Heart left ventricle (tissue), 16 donors: Measurements from ENCODE around the gene SDE2. TPM values are rescaled to one million over a fixed set of nuclear protein-coding genes. Genes with fewer than 3 reads are reported as not detected.

Experiments used
- ATAC-seq, 4 donors: fragments of 200-7000 bp; cut with Tn5 transposase; one replicate each; pipeline ENCODE4 v1.9.1; 2020 to 2022; ENCODE audit warnings: moderate library complexity in 4 of 4, mild to moderate bottlenecking in 3 of 4, moderate number of reproducible peaks in 1 of 4
- DNase-seq, 5 donors: peaks; one replicate each; pipeline ENCODE4 v3.0.0-alpha.2; 2020
- H3K27ac ChIP-seq, 12 donors: fragments of 200-600 bp; sonication (generic) in 4 of 12; one replicate each; pipeline versions ENCODE4 v1.5.0 to v1.8.0; 2016 to 2022; ENCODE audit warnings: mild to moderate bottlenecking in 2 of 12
- H3K27me3 ChIP-seq, 9 donors: fragments of 200-600 bp; sonication (generic) in 2 of 9; one replicate each; pipeline versions ENCODE4 v1.5.1 to v1.8.0; 2016 to 2022; ENCODE audit warnings: mild to moderate bottlenecking in 3 of 9
- H3K36me3 ChIP-seq, 9 donors: fragments of 200-600 bp; sonication (generic) in 2 of 9; one replicate each; pipeline versions ENCODE4 v1.5.0 to v1.8.0; 2018 to 2022; ENCODE audit warnings: mild to moderate bottlenecking in 2 of 9
- H3K4me1 ChIP-seq, 12 donors: fragments of 200-600 bp; sonication (generic) in 4 of 12; one replicate each; pipeline versions ENCODE4 v1.5.0 to v1.8.0; 2016 to 2022; ENCODE audit warnings: mild to moderate bottlenecking in 3 of 12
- H3K4me3 ChIP-seq, 12 donors: fragments of 200-600 bp; sonication (generic) in 4 of 12; one replicate each; pipeline versions ENCODE4 v1.5.0 to v1.8.0; 2017 to 2022; ENCODE audit warnings: mild to moderate bottlenecking in 9 of 12, moderate library complexity in 4 of 12
- H3K9me3 ChIP-seq, 12 donors: fragments of 200-600 bp; sonication (generic) in 4 of 12; one replicate each; pipeline versions ENCODE4 v1.5.0 to v1.8.0; 2016 to 2022; ENCODE audit warnings: mild to moderate bottlenecking in 1 of 12
- CTCF ChIP-seq, 12 donors: fragments of 200-600 bp; sonication (generic) in 4 of 12; IDR thresholded peaks; one replicate each; pipeline versions ENCODE4 v1.5.0 to v1.8.0; 2018 to 2022; ENCODE audit warnings: antibody characterized with exemption in 12 of 12, mild to moderate bottlenecking in 5 of 12
- POLR2A ChIP-seq, 2 donors: fragments of 450-650 bp; IDR thresholded peaks; one replicate each; pipeline ENCODE4 v1.6.1; 2017; ENCODE audit warnings: antibody characterized with exemption in 2 of 2, mild to moderate bottlenecking in 2 of 2, moderate library complexity in 2 of 2
- WGBS, 4 donors: extraction: QIAGEN DNeasy Blood & Tissue Kit in 2 of 4; methylation state at CpG; one replicate each; pipeline versions ENCODE4 v1.1.5 to v1.1.7; 2013 to 2018; 5-methylcytosine and 5-hydroxymethylcytosine counted together
- intact Hi-C, 10 donors: fragments of 100-400 bp; cut with DNase I; formaldehyde crosslinking; loops; one replicate each; pipeline versions ENCODE4 v1.11.1 to v1.14.2; 2022
- long read RNA-seq, 3 donors: library from polyadenylated mRNA; unstranded; transcript quantifications; one replicate each; pipeline ENCODE4 v2.0.0, GENCODE V29; 2020 to 2021
- polyA plus RNA-seq, 2 donors: library from polyadenylated mRNA; stranded (reverse); fragments of 200-250 nt; gene quantifications; one replicate each; pipeline ENCODE4 v1.2.3, GENCODE V29; 2013
- total RNA-seq, 9 donors: library from RNA; depleted of rRNA in 2 of 9; stranded (reverse); fragments of >200 nt in 2 of 9; fragmentation: NEBNext Ultra II Directional in 3 of 9; extraction: Animal tissue kit (Norgen Biotek cat#: 25700) in 3 of 9; gene quantifications; one replicate each; pipeline versions ENCODE4 v1.1.0 to v1.2.4, GENCODE V29; 2016 to 2023
- donor health status: ischemic (EF 13 %, LVEDD 7.1; RV severe dilation, severe dysfunction).
- donor health status: healthy with polysubstance abuse.
- donor health status: DM: no; HTN: yes; CAD: no.
- donor health status: DM: no; HTN: no; CAD: no.
- donor health status: ischemic (EF 25% LVEDD 6.9; RV normal size, moderate dysfunction).
- donor health status: ischemic (EF 25% LVEDD 5.7; RV mildly dilated, moderate dysfunction).
- donor health status: healthy.
- donor health status: DM: yes; HTN: yes; CAD: no.
- donor health status: ischemic (EF 35%, LVEDD 5.7; RV mildly dilated, moderate dysfunction).
- donor health status: nonischemic (EF 11% LVEDD 7.7; RV severe dilation, severe dysfunction).
- donor health status: DM: yes; HTN: yes; CAD: no.
- donor health status: PGD.
- donor health status: ischemic (EF 29% LVEDD 5.4; RV normal size, mild dysfunction).
- donor health status: nonischemic (EF 23%, LVEDD 6.1; RV moderate dilation, normal function).

SDE2 gene
- total RNA-seq (10 to 100 TPM in 8 of 9 donors, 1 to 10 TPM in 1; 9.3 to 16.4 (median 12.6) TPM), polyA plus RNA-seq (10 to 100 TPM in 1 of 2 donors, 1 to 10 TPM in 1; 3.7 to 12.8 TPM)
- long read RNA-seq, donor 1, transcript SDE2-201 (7 exons, 3,975 nt): major isoform, 9 of 11 reads
- long read RNA-seq, donor 1, partial matches to known transcripts: 0 of 11 reads
- long read RNA-seq, donor 1, other reads (novel, unspliced or antisense): 2 of 11 reads
- long read RNA-seq, donor 2, transcript SDE2-201 (7 exons, 3,975 nt): major isoform, 30 of 33 reads
- long read RNA-seq, donor 2, partial matches to known transcripts: 2 of 33 reads
- long read RNA-seq, donor 2, other reads (novel, unspliced or antisense): 1 of 33 reads
- long read RNA-seq, donor 3, transcript SDE2-201 (7 exons, 3,975 nt): major isoform, 15 of 20 reads
- long read RNA-seq, donor 3, partial matches to known transcripts: 4 of 20 reads
- long read RNA-seq, donor 3, other reads (novel, unspliced or antisense): 1 of 20 reads

- peak in 2 of 12 donors; percentile 17 to 40 for TF ChIP-seq CTCF (IDR thresholded peaks at IDR 0.05)
- peak; percentile 24 to 95 for TF ChIP-seq POLR2A (IDR thresholded peaks at IDR 0.05)
- ATAC-seq (peak; percentile 96 to 98 (median 97)), DNase-seq (peak; percentile 100)
- peaks cover 4 to 70% (median 45%) of the 10 kb centered on the region in 12 donors for H3K4me1 ChIP-seq
- no peaks in the 10 kb centered on the region for H3K9me3 ChIP-seq
- peak within 1 kb of the TSS; percentile 84 to 99 (median 96) for H3K27ac ChIP-seq
- intact Hi-C loops: loop anchor here (1.0 to 10.0 kb wide), 8 partner anchors 63 to 123 kb away; partner anchors contain the start of gene H3-3A (in 5 of the 10)
- H3K4me3 ChIP-seq: peak within 1 kb of the TSS; percentile 77 to 94 (median 86)
- no peaks in the 10 kb centered on the region for H3K27me3 ChIP-seq
- peaks cover 0 to 32% (median 11%) of the 10 kb centered on the region in 9 donors for H3K36me3 ChIP-seq
- 0 to 1% (median 1%) methylated on average over 45 to 53 of the region's 53 CpGs for WGBS, 4 donors
Measured at GRCh38 chr1:225999227-225999911, at the start of gene SDE2. TSS of gene SDE2 (minus strand) at chr1:225999343. CDS start at chr1:225999312, 31 bp downstream.

DNA sequence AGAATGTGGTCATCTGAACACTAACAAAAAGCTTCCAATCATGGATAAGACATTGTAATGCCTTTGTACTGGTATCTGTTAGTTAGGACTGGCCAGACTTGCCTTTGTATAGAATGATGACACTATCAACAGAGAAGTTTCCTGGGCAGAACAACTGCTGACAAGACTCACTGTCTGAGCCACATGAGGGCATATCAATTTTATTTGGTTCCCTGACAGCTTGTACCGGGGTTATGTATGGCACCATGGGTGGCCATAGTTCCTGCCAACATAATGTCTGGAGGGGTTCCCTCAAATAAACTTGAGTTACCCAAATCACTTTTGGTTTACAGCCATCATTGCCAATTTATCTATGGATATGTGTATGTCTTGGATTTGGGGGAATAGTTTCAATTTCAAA is 49.7 kb upstream of the SDE2 start:
- H3K36me3 ChIP-seq: peaks cover 0 to 6% (median 0%) of the 10 kb centered on the region in 9 donors
- DNase-seq (no peak), ATAC-seq (no peak)
- 88 to 95% (median 90%) methylated on average over 1 of the region's 1 CpG for WGBS, 4 donors
- no peak overlapping the region for H3K4me3 ChIP-seq
- peaks cover 0 to 19% (median 0%) of the 10 kb centered on the region in 12 donors for H3K4me1 ChIP-seq
- intact Hi-C loops: no loop called here
- H3K27ac ChIP-seq: no peak overlapping the region
- no peaks in the 10 kb centered on the region for H3K9me3 ChIP-seq
- H3K27me3 ChIP-seq: no peaks in the 10 kb centered on the region
- TF ChIP-seq POLR2A (IDR thresholded peaks at IDR 0.05): no peak
- TF ChIP-seq CTCF (IDR thresholded peaks at IDR 0.05): no peak

- intact Hi-C loops: no loop called here
- TF ChIP-seq CTCF (IDR thresholded peaks at IDR 0.05): no peak
- TF ChIP-seq POLR2A (IDR thresholded peaks at IDR 0.05): no peak
- Histone ChIP-seq H3K36me3 (peaks cover 0 to 6% (median 0%) of the 10 kb centered on the region in 9 donors), H3K4me3 (no peak overlapping the region), H3K27ac (no peak overlapping the region), H3K9me3 (no peaks in the 10 kb centered on the region), H3K4me1 (peaks cover 0 to 33% (median 0%) of the 10 kb centered on the region in 12 donors), H3K27me3 (no peaks in the 10 kb centered on the region)
- WGBS, 4 donors: 51 to 67% (median 56%) methylated on average over 1 of the region's 1 CpG
- DNase-seq (no peak), ATAC-seq (no peak)
Measured at GRCh38 chr1:226047495-226047894, 48.4 kb upstream of the SDE2 start.

DNA sequence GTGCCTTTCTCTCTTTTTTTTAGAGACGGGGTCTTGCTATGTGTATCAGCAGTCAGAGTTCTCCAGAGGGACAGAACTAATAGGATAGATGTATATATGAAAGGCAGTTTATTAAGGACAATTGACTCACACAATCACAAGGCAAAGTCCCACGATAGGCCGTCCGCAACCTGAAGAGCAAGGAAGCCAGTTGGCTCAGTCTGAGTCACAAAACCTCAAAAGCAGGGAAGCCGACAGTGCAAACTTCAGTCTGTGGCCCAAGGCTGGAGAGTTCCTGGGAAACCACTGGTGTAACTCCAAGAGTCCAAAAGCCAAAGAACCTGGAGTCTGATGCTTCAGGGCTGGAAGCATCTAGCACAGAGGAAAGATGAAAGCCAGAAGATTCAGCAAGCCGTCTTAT is 47.1 kb upstream of the SDE2 start:
- WGBS, 4 donors: 93 to 94% (median 93%) methylated on average over 6 of the region's 6 CpGs
- ATAC-seq (no peak), DNase-seq (no peak)
- intact Hi-C loops: no loop called here
- H3K4me1 ChIP-seq: peaks cover 0 to 40% (median 0%) of the 10 kb centered on the region in 12 donors
- H3K36me3 ChIP-seq: no peaks in the 10 kb centered on the region
- no peaks in the 10 kb centered on the region for H3K27me3 ChIP-seq
- H3K9me3 ChIP-seq: no peaks in the 10 kb centered on the region
- no peak overlapping the region for H3K4me3 ChIP-seq
- no peak for TF ChIP-seq CTCF (IDR thresholded peaks at IDR 0.05)
- TF ChIP-seq POLR2A (IDR thresholded peaks at IDR 0.05): no peak
- no peak overlapping the region for H3K27ac ChIP-seq
